GM12878 (cell line): Measurements from ENCODE around the gene CCNL1. TPM values are rescaled to one million over a fixed set of nuclear protein-coding genes. Genes with fewer than 3 reads are reported as not detected.
A peak's percentile ranks its signal among the peaks of the same experiment; 100 is the strongest.
"Not testable (repeated sequence)": the region's sequence is repeated elsewhere in the genome, so short reads cannot be mapped to it uniquely, and the experiment has no call there.

Experiments
- ATAC-seq: fragments of 200-7000 bp; cut with Tn5 transposase; 3 replicates; pipeline ENCODE4 v1.9.1; 2020; ENCODE audit warnings: mild to moderate bottlenecking, moderate library complexity
- BruUV-seq: library from RNA; stranded (reverse); fragments of 400-500 nt; replicated peaks from 2 replicates; lab custom pipeline; 2021; lab: Mats Ljungman, UMichigan
- CTCF ChIA-PET: fragments of 300-600 bp; sonication (Branson Sonifier 250); formaldehyde crosslinking; extraction: SDS; loops from one replicate; lab custom pipeline; 2021; ENCODE audit warnings: inconsistent platforms; lab: Yijun Ruan, JAX
- POLR2A ChIA-PET: fragments of 350-600 bp; formaldehyde crosslinking; extraction: SDS; loops from one replicate; lab custom pipeline; 2021; ENCODE audit warnings: inconsistent platforms; lab: Charles Lee
- RAD21 ChIA-PET: fragments of 300-600 bp; sonication (Branson Sonifier 250); formaldehyde crosslinking; loops from one replicate; lab custom pipeline; 2023; ENCODE audit warnings: antibody characterized with exemption; ENCODE audit not compliant: unreplicated experiment; lab: Charles Lee
- SMC1A ChIA-PET: fragments of 300-600 bp; sonication (Branson Sonifier 250); formaldehyde crosslinking; loops from one replicate; lab custom pipeline; 2023; ENCODE audit not compliant: unreplicated experiment, uncharacterized antibody; lab: Charles Lee
- DNase-seq: peaks from one replicate; pipeline ENCODE4 v3.0.0-alpha.2; 2011; ENCODE audit warnings: low read depth, low spot score
- FAIRE-seq: peaks from 3 replicates; lab custom pipeline; 2011; peaks lifted over from hg19 to GRCh38; lab: Jason Lieb, UNC
- H2AFZ ChIP-seq: 2 replicates; pipeline ENCODE4 v1.6.0; 2011; ENCODE audit warnings: low read depth, low read length, control low read depth; ENCODE audit not compliant: control insufficient read depth
- H3K27ac ChIP-seq: 2 replicates; pipeline ENCODE4 v1.5.1; 2011; ENCODE audit warnings: control low read depth; ENCODE audit not compliant: control insufficient read depth, insufficient read depth
- H3K27me3 ChIP-seq, 2 experiments: replicated peaks in 1 of 2; 2 replicates each; pipeline versions ENCODE4 v1.6.0 to v1.6.1; 2011; ENCODE audit warnings: low read length in 1 of 2; ENCODE audit not compliant: control insufficient read depth in 2 of 2, insufficient read depth in 2 of 2
- H3K36me3 ChIP-seq, 2 experiments: 2 replicates each; pipeline ENCODE4 v1.5.1; 2011; ENCODE audit warnings: low read length in 1 of 2; ENCODE audit not compliant: control insufficient read depth in 2 of 2, insufficient read depth in 2 of 2
- H3K4me1 ChIP-seq: 2 replicates; pipeline ENCODE4 v1.6.1; 2011; ENCODE audit warnings: mild to moderate bottlenecking, low read length, moderate library complexity, mixed read lengths; ENCODE audit not compliant: control insufficient read depth, insufficient read depth
- H3K4me2 ChIP-seq: 2 replicates; pipeline ENCODE4 v1.6.0; 2011; ENCODE audit warnings: control low read depth; ENCODE audit not compliant: control insufficient read depth, insufficient read depth
- H3K4me3 ChIP-seq: fragments of 200-600 bp; sonication (generic); 2 replicates; pipeline ENCODE4 v1.5.1; 2016
- H3K79me2 ChIP-seq: 2 replicates; pipeline ENCODE4 v1.6.0; 2011; ENCODE audit warnings: low read length; ENCODE audit not compliant: control insufficient read depth, insufficient read depth
- H3K9ac ChIP-seq: 2 replicates; pipeline ENCODE4 v1.8.0; 2011; ENCODE audit warnings: low read length, control low read depth, mixed read lengths; ENCODE audit not compliant: control insufficient read depth, insufficient read depth
- H3K9me3 ChIP-seq: replicated peaks from 3 replicates; pipeline ENCODE4 v1.5.1; 2011; ENCODE audit warnings: mild to moderate bottlenecking, low read length; ENCODE audit not compliant: control insufficient read depth, insufficient read depth
- H4K20me1 ChIP-seq: 2 replicates; pipeline ENCODE4 v1.6.0; 2011; ENCODE audit not compliant: control insufficient read depth, insufficient read depth
- BCLAF1 ChIP-seq: fragments of 450-650 bp; IDR thresholded peaks from 2 replicates; pipeline ENCODE4 v1.6.1; 2017; ENCODE audit warnings: antibody characterized with exemption, mild to moderate bottlenecking, moderate library complexity
- CHD1 ChIP-seq: IDR thresholded peaks from 2 replicates; pipeline ENCODE4 v1.6.1; 2012; ENCODE audit warnings: low read depth, low read length, improper control_type of control experiment
- MXI1 ChIP-seq: fragments of 150-350 bp; IDR thresholded peaks from 2 replicates; pipeline ENCODE4 v1.6.1; 2011; ENCODE audit warnings: low read depth, mild to moderate bottlenecking, inconsistent platforms, low read length, improper control_type of control experiment
- MYB ChIP-seq: fragments of 150-350 bp; IDR thresholded peaks from 2 replicates; pipeline ENCODE4 v1.6.1; 2014; ENCODE audit warnings: mild to moderate bottlenecking, low read depth, low read length, borderline replicate concordance
- POLR2A ChIP-seq: IDR thresholded peaks from 2 replicates; pipeline ENCODE4 v1.6.1; 2011; ENCODE audit warnings: low read depth, mild to moderate bottlenecking, low read length
- ZNF217 ChIP-seq: fragments of 450-650 bp; IDR thresholded peaks from 2 replicates; pipeline ENCODE4 v1.6.1; 2017; ENCODE audit warnings: antibody characterized with exemption, mild to moderate bottlenecking
- whole genome bisulfite sequencing: methylation state at CpG from one replicate; pipeline ENCODE4 v1.1.6; 2016; ENCODE audit warnings: low lambda C conversion rate; ENCODE audit not compliant: insufficient replicate concordance, insufficient coverage; ENCODE audit errors: missing lambda C conversion rate; 5-methylcytosine and 5-hydroxymethylcytosine counted together
- in situ Hi-C: fragments of 300-500 bp; cut with MboI; formaldehyde crosslinking; loops from 9 replicates; pipeline ENCODE4 v1.14.3; 2018; ENCODE audit warnings: mixed read lengths
- intact Hi-C: fragments of 100-400 bp; cut with micrococcal nuclease; formaldehyde crosslinking; loops from one replicate; pipeline ENCODE4 v1.14.2; 2022; ENCODE audit not compliant: unreplicated experiment
- polyA plus RNA-seq, 11 experiments: library from polyadenylated mRNA; depleted of rRNA in 4 of 11; unstranded in 6 of 11; stranded (reverse) in 5 of 11; fragments of >200 nt; fragmentation: Nextera tagmentation in 4 of 11; fragmentation: Illumina TruSeq in 1 of 11; extraction: Ambion mirVana in 4 of 11; extraction: Trizol in 1 of 11; gene quantifications; 1 replicate in 1 of 11; 2 replicates in 10 of 11; pipeline versions ENCODE4 v1.2.1 to v1.2.3, GENCODE V29; 2011 to 2016; ENCODE audit warnings: inconsistent platforms in 2 of 11, missing spikeins in 2 of 11, low read depth in 1 of 11
- total RNA-seq, 4 experiments: library from RNA; depleted of rRNA in 3 of 4; stranded (reverse); fragments of >200 nt in 3 of 4; fragmentation: Illumina TruSeq in 1 of 4; extraction: Trizol in 1 of 4; gene quantifications; 2 replicates each; pipeline versions ENCODE4 v1.2.1 to v1.2.3, GENCODE V29; 2013 to 2021
- TF ChIP-seq, protein P1 (sequence below): IDR thresholded peaks from 2 replicates; pipeline ENCODE4 v1.6.1; 2012; ENCODE audit warnings: improper control_type of control experiment, low read depth, low read length; ENCODE audit not compliant: insufficient replicate concordance

Gene CCNL1
- total and polyA plus RNA-seq, 10 of the 15 experiments (the other 5 are each of a cell fraction or from before 2014, with no cell fraction given): 22.2 to 174 (median 115) TPM

DNA sequence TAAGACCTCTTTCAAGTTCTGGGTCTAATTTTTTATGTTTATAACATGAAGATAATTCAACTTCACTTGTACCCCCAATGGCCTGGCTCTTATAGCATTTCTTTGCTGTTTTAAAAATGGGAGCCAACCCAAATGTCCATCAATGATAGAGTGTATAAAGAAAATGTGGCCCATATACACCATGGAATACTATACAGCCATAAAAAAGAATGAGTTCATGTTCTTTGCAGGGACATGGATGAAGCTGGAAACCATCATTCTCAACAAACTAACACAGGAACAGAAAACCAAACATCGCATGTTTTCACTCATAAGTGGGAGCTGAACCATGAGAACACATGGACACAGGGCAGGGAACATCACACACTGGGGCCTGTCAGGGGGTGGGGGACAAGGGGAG is 57.4 kb downstream of the CCNL1 start:
- H3K4me1 ChIP-seq: peaks cover 42% of the 10 kb centered on the region
- FAIRE-seq, H3K4me2 ChIP-seq, DNase-seq, H3K79me2 ChIP-seq, intact Hi-C loops, H3K27me3 ChIP-seq, H3K36me3 ChIP-seq, ATAC-seq, H3K9me3 ChIP-seq, H3K27ac ChIP-seq, H4K20me1 ChIP-seq: not testable (repeated sequence)
- POLR2A ChIA-PET: interaction anchor here (0.7 to 4.9 kb wide), 7 partner anchors 8 to 427 kb away, joined by 3 to 84 read pairs (median 3); no protein-coding TSS in a partner anchor
- SMC1A ChIA-PET: interaction anchor here (1.4 to 15.3 kb wide), 6 partner anchors 13 to 54 kb away, joined by 4 to 234 read pairs (median 20); no protein-coding TSS in a partner anchor
- WGBS: 100% methylated on average over 1 of the region's 1 CpG
- CTCF ChIA-PET: interaction anchor here (1.1 to 50.9 kb wide), 7 partner anchors 8 to 432 kb away, joined by 3 to 939 read pairs (median 5); partner anchors contain the start of gene TIPARP
- RAD21 ChIA-PET: interaction anchor here (1.0 to 8.8 kb wide), 8 partner anchors 11 to 459 kb away, joined by 3 to 119 read pairs (median 4); no protein-coding TSS in a partner anchor
- peak; percentile 38; the same call in 1 of the 2 replicates for TF ChIP-seq ZNF217
- TF ChIP-seq, all 136 proteins: peak for 1; not testable (repeated sequence) for 135
- in situ Hi-C loops, BruUV-seq, H3K9ac ChIP-seq, H3K4me3 ChIP-seq, H2AFZ ChIP-seq: not testable (repeated sequence)

- SMC1A ChIA-PET: interaction anchor here (1.8 to 15.3 kb wide), 5 partner anchors 12 to 35 kb away, joined by 8 to 234 read pairs (median 28); no protein-coding TSS in a partner anchor
- TF ChIP-seq CHD1 (no peak), BCLAF1 (no peak), POLR2A (no peak), MYB (no peak), MXI1 (no peak)
- TF ChIP-seq, protein P1, sequence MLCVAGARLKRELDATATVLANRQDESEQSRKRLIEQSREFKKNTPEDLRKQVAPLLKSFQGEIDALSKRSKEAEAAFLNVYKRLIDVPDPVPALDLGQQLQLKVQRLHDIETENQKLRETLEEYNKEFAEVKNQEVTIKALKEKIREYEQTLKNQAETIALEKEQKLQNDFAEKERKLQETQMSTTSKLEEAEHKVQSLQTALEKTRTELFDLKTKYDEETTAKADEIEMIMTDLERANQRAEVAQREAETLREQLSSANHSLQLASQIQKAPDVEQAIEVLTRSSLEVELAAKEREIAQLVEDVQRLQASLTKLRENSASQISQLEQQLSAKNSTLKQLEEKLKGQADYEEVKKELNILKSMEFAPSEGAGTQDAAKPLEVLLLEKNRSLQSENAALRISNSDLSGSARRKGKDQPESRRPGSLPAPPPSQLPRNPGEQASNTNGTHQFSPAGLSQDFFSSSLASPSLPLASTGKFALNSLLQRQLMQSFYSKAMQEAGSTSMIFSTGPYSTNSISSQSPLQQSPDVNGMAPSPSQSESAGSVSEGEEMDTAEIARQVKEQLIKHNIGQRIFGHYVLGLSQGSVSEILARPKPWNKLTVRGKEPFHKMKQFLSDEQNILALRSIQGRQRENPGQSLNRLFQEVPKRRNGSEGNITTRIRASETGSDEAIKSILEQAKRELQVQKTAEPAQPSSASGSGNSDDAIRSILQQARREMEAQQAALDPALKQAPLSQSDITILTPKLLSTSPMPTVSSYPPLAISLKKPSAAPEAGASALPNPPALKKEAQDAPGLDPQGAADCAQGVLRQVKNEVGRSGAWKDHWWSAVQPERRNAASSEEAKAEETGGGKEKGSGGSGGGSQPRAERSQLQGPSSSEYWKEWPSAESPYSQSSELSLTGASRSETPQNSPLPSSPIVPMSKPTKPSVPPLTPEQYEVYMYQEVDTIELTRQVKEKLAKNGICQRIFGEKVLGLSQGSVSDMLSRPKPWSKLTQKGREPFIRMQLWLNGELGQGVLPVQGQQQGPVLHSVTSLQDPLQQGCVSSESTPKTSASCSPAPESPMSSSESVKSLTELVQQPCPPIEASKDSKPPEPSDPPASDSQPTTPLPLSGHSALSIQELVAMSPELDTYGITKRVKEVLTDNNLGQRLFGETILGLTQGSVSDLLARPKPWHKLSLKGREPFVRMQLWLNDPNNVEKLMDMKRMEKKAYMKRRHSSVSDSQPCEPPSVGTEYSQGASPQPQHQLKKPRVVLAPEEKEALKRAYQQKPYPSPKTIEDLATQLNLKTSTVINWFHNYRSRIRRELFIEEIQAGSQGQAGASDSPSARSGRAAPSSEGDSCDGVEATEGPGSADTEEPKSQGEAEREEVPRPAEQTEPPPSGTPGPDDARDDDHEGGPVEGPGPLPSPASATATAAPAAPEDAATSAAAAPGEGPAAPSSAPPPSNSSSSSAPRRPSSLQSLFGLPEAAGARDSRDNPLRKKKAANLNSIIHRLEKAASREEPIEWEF: no peak
These were observed 57.8 kb downstream of the CCNL1 start for GRCh38 chr3:157102098-157102497.

More at GRCh38 chr3:157102098-157102497, 57.8 kb downstream of the CCNL1 start:
- no TSS peak for BruUV-seq
- Histone ChIP-seq H2AFZ (no peak overlapping the region), H3K4me3 (no peak overlapping the region), H4K20me1 (no peaks in the 10 kb centered on the region), H3K36me3 (no peaks in the 10 kb centered on the region), H3K4me1 (peaks cover 42% of the 10 kb centered on the region), H3K79me2 (no peaks in the 10 kb centered on the region), H3K9ac (no peak overlapping the region), H3K27ac (no peak overlapping the region), H3K4me2 (no peak overlapping the region), H3K27me3 (no peaks in the 10 kb centered on the region), H3K9me3 (no peaks in the 10 kb centered on the region)
- intact Hi-C loops (no loop called here), in situ Hi-C loops (no loop called here)
- WGBS: 100% methylated on average over 3 of the region's 3 CpGs
- CTCF ChIA-PET: interaction anchor here (0.6 to 50.9 kb wide), 6 partner anchors 15 to 431 kb away, joined by 3 to 939 read pairs (median 4); partner anchors contain the start of gene TIPARP
- DNase-seq (no peak), ATAC-seq (no peak), FAIRE-seq (no peak)
- RAD21 ChIA-PET: interaction anchor here (1.1 to 8.8 kb wide), 3 partner anchors 11 to 458 kb away, joined by 4 to 119 read pairs (median 8); no protein-coding TSS in a partner anchor
- POLR2A ChIA-PET: interaction anchor here (0.9 to 4.9 kb wide), 3 partner anchors 11 to 421 kb away, joined by 3 to 84 read pairs (median 3); no protein-coding TSS in a partner anchor
